Gastroesophageal sphincter (tissue), 3 donors: ENCODE measurements around the gene CFAP97D2.
"Not testable (repeated sequence)": the region's sequence is repeated elsewhere in the genome, so short reads cannot be mapped to it uniquely, and the experiment has no call there.

Experiments used
- CTCF ChIP-seq, 4 experiments: fragments of 200-600 bp in 2 of 4; fragments of 450-650 bp in 2 of 4; sonication (generic) in 1 of 4; IDR thresholded peaks; one replicate each; pipeline ENCODE4 v1.5.1; 2017 to 2019; ENCODE audit warnings: antibody characterized with exemption in 4 of 4, mild to moderate bottlenecking in 2 of 4, moderate library complexity in 2 of 4
- POLR2A ChIP-seq, 2 donors: fragments of 450-650 bp; IDR thresholded peaks; one replicate each; pipeline ENCODE4 v1.6.1; 2017; ENCODE audit warnings: antibody characterized with exemption in 2 of 2, mild to moderate bottlenecking in 2 of 2, moderate library complexity in 1 of 2
- POLR2AphosphoS5 ChIP-seq: sonication (generic); formaldehyde crosslinking; IDR thresholded peaks from one replicate; pipeline ENCODE4 v1.6.1; 2017; ENCODE audit warnings: antibody characterized with exemption

DNA sequence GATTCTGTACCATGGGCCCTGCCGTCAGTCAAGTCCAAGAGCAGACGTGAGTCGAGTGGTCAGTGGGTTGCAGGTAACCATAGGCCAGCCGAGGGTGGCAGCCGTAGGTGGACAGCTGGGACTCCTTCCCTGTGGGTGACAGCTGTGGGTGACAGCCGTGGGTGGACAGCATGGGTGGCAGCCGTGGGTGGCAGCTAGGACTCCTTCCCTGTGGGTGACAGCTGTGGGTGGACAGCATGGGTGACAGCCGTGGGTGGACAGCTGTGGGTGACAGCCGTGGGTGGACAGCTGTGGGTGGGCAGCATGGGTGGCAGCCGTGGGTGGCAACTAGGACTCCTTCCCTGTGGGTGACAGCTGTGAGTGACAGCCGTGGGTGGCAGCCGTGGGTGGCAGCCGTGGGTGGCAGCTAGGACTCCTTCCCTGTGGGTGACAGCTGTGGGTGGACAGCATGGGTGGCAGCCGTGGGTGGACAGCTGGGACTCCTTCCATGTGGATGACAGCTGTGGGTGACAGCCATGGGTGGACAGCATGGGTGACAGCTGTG lies 2.6 kb upstream of the CFAP97D2 start:
- TF ChIP-seq CTCF (IDR thresholded peaks at IDR 0.05); POLR2A (IDR thresholded peaks at IDR 0.05); POLR2AphosphoS5: not testable (repeated sequence)
